ENCODE results near the gene IRAK1BP1.
A peak's percentile ranks its signal among the peaks of the same experiment; 100 is the strongest.
"Not testable (repeated sequence)": the region's sequence is repeated elsewhere in the genome, so short reads cannot be mapped to it uniquely, and the experiment has no call there.

IRAK1BP1 gene

DNA sequence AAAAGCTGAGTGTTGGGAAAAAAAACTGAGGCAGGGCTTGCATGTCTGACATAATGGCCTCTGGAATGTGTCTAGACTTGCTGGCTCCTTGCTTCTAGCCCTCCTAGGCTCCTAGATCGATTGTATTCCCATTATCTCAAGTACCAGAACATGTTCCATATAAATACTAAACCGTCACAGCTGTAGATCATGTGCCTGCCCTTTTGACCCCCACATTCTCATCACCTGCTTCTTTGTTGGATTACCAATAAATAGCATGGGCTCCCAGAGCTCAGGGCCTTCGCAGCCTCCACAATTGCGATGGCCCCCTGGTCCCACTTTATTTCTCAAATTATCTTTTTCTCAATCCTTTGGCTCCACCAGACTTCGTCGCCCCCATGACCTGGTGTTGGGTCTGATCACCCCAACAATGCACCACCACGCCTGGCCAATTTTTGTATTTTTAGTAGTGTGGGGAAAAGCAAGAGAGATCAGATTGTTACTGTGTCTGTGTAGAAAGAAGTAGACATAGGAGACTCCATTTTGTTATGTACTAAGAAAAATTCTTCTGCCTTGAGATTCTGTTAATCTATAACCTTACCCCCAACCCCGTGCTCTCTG is 8.9 kb upstream of the IRAK1BP1 start:
- H3K9me3 Mint-ChIP-seq; H3K4me1 Mint-ChIP-seq; ATAC-seq; DNase-seq; H3K4me3 Mint-ChIP-seq; H3K27ac Mint-ChIP-seq; H3K36me3 Mint-ChIP-seq (ENCODE audit: low read depth); H3K27me3 Mint-ChIP-seq: not testable (repeated sequence)

DNA sequence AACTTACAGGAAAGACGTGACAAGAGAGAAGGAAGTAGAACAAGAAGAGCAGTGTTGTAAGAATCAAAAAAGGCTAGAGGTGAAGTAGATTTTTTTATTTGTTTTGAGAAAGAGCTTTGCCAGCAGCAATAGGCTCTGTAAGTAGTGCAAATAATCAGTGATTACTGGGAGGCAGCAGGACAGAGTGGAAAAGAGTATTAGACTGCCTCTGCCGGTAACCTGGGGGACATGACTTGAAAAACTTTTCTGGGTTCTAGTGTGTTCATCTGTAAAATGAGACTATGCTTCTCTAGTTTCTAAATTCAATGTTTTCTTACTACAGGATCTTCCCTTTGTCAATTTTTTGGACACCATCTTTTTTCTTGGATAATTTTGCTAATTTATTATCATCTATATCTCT is 5.8 kb upstream of the IRAK1BP1 start:
- DNase-seq (no peak), ATAC-seq (no peak)
- no peak overlapping the region for H3K27ac Mint-ChIP-seq
- no peaks in the 10 kb centered on the region for H3K9me3 Mint-ChIP-seq
- peaks cover 4% of the 10 kb centered on the region for H3K36me3 Mint-ChIP-seq (ENCODE audit: low read depth)
- H3K4me3 Mint-ChIP-seq: no peak overlapping the region
- peaks cover 3% of the 10 kb centered on the region for H3K4me1 Mint-ChIP-seq
- H3K27me3 Mint-ChIP-seq: no peaks in the 10 kb centered on the region

DNA sequence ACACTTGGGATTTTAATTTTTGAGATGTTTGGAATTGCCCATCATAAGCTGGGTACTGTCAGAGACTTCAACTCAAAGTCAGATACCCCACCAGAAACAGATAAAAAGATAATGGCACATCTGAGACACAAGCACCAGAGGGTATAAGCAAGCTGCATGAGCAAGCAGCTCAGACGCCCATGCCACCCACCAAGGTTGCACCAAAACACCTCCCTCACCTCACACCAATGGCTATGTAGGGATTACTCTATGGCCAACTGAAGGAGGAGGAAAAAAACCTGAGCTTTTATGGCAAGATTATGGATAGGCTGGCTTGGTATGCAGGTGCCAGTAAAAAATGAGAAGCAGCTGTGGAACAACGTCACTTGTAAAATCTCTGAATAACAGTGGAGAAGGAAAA is 3.8 kb upstream of the IRAK1BP1 start:
- DNase-seq: no peak
- Mint-ChIP-seq H3K36me3 (ENCODE audit: low read depth) (peaks cover under 1% of the 10 kb centered on the region), H3K27me3 (no peaks in the 10 kb centered on the region), H3K9me3 (no peaks in the 10 kb centered on the region), H3K4me3 (no peak overlapping the region), H3K4me1 (peaks cover 13% of the 10 kb centered on the region), H3K27ac (no peak overlapping the region)
- no peak for ATAC-seq

DNA sequence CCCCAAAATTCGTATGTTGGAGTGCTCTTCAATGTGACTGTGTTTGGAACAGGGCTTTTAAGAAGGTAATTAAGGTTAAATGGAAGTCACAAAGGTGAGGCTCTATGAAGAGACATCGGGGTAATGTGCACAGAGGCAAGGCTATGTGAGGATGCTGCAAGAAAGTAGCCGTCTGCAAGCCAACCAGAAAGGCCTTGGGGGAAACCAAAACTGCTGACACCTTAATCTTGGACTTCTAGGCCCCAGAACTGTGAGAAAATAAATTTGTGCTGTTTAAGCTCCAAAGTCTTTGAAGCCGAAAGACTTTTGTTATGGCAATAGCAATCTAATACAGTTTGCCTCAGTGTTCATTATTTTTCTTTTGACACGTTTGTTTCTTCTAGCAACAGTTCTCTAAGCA is 2.4 kb upstream of the IRAK1BP1 start:
- DNase-seq (no peak), ATAC-seq (no peak)
- Mint-ChIP-seq H3K4me1 (peaks cover 16% of the 10 kb centered on the region), H3K27me3 (no peaks in the 10 kb centered on the region), H3K27ac (no peak overlapping the region), H3K4me3 (no peak overlapping the region), H3K36me3 (ENCODE audit: low read depth) (no peaks in the 10 kb centered on the region), H3K9me3 (no peaks in the 10 kb centered on the region)

DNA sequence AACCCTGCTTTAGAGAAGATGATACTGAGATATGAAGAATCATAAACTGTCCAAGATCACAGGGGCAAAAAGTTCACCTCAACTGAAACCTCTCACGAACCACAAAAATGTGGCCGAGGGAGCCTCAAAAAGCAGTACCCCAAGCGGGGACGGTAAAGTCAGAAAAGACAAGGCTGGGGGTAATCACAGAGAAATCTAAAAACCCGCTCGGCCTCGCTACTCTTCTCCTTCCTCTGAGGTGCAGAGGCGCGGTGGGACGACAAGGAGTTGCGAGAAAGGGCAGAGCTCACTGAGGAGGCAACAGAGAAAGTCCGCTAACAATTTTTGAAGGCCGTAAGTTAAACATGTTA is 356 bp upstream of the IRAK1BP1 start:
- Mint-ChIP-seq H3K27ac (peak overlapping the region; percentile 95), H3K27me3 (no peaks in the 10 kb centered on the region), H3K4me3 (peak overlapping the region; percentile 98), H3K4me1 (peaks cover 16% of the 10 kb centered on the region), H3K36me3 (ENCODE audit: low read depth) (no peaks in the 10 kb centered on the region), H3K9me3 (no peaks in the 10 kb centered on the region)
- ATAC-seq (peak; percentile 20), DNase-seq (no peak)

DNA sequence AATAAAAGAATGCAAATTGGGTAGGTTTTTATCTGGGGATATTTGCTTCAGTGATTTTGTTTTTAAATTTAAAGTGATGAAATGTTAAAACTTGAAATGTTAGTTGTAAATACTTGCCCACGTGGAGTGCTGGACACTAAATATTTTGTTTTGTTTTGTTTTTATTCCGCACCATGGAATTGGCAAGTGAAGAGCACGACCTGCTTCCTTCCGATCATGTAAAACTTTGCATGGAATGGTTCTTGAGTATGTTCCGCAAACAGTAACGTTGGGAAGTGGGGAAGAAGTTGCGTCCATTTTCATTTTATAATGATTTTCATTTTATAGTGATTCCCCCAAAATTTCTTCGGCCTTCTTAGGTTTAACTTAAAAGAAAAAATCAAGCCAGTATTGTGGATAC is 765 bp downstream of the IRAK1BP1 start:
- no peak for ATAC-seq
- no peaks in the 10 kb centered on the region for H3K27me3 Mint-ChIP-seq
- no peaks in the 10 kb centered on the region for H3K9me3 Mint-ChIP-seq
- peak overlapping the region; percentile 95 for H3K27ac Mint-ChIP-seq
- no peaks in the 10 kb centered on the region for H3K36me3 Mint-ChIP-seq (ENCODE audit: low read depth)
- no peak for DNase-seq
- H3K4me3 Mint-ChIP-seq: peak overlapping the region; percentile 98
- peaks cover 16% of the 10 kb centered on the region for H3K4me1 Mint-ChIP-seq

DNA sequence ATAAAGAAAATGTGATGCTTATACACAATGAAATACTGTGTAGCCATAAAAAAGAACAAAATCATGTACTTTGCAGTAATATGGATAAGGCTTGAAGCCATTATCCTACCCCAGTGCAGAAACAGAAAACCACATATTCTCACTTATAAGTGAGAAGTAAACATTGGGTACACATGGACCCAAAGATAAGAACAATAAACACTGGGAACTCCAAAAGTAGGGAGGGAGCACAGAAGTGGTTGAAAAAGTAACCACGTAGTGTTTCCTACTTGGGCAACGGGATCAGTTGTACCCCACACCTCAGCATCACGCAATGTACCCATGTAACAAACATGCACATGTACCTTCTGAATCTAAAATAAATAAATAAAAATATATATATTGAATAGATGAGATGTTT is 8.2 kb downstream of the IRAK1BP1 start:
- H3K27ac Mint-ChIP-seq: no peak overlapping the region
- H3K4me1 Mint-ChIP-seq: no peaks in the 10 kb centered on the region
- no peak overlapping the region for H3K4me3 Mint-ChIP-seq
- ATAC-seq (no peak), DNase-seq (no peak)
- H3K27me3 Mint-ChIP-seq: no peaks in the 10 kb centered on the region
- no peaks in the 10 kb centered on the region for H3K9me3 Mint-ChIP-seq
- peaks cover 13% of the 10 kb centered on the region for H3K36me3 Mint-ChIP-seq (ENCODE audit: low read depth)

DNA sequence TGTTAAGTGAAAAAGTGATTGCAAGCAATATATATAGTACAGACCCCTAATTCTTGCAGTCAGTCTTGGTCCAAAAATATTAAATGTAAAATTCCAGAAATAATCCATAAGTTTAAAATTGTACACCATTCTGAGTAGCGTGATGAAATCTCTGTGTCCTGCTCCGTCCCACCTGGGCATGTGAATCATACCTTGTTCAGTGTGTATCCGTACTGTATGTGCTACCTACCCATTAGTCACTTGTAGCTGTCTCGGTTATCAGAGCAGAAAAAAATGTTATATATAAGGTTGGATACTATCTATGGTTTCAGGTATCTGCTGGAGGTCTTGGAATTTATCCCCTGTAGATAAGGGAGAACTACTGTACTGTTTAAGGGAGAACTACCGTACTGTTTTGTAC is 16.3 kb downstream of the IRAK1BP1 start:
- ATAC-seq: no peak
- H3K27ac Mint-ChIP-seq: no peak overlapping the region
- H3K36me3 Mint-ChIP-seq (ENCODE audit: low read depth): peaks cover 19% of the 10 kb centered on the region

DNA sequence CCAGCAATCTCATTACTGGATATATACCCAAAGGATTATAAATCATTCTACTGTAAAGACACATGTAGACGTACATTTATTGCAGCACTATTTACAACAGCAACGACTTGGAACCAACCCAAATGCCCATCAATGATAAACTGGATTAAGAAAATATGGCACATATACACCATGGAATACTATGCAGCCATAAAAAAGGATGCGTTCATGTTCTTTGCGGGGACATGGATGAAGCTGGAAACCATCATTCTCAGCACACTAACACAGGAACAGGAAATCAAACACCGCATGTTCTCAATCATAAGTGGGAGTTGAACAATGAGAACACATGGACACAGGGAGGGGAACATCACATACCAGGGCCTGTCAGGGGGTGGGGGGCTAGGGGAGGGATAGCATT is 22.6 kb downstream of the IRAK1BP1 start:
- H3K9me3 Mint-ChIP-seq, H3K4me1 Mint-ChIP-seq, H3K27me3 Mint-ChIP-seq, ATAC-seq, H3K27ac Mint-ChIP-seq, DNase-seq, H3K4me3 Mint-ChIP-seq: not testable (repeated sequence)
- H3K36me3 Mint-ChIP-seq (ENCODE audit: low read depth): peaks cover 31% of the 10 kb centered on the region

More for the DNA sequence above, 16.3 kb downstream of the IRAK1BP1 start:
- Mint-ChIP-seq H3K27me3 (no peaks in the 10 kb centered on the region), H3K4me1 (no peaks in the 10 kb centered on the region), H3K4me3 (no peak overlapping the region), H3K9me3 (no peaks in the 10 kb centered on the region)
- no peak for DNase-seq

DNA sequence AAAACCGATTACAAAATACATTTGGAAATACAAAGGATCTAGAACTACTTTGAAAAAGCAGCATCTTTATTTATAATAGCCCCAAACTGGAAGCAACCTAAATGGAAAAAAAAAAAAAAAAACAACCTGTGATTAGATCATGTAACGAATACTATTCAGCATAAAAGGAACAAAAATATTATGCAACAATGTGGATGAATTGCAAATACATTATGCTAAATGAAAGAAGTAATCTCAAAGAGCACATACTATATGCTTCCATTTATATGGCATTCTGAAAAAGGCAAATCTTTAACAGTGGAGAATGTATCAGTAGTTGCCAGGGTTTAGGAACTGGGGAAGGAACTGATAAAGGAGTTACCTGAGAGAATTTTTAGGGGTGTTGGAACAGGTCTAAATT is 28.9 kb downstream of the IRAK1BP1 start:
- Mint-ChIP-seq H3K9me3 (no peaks in the 10 kb centered on the region), H3K4me1 (no peaks in the 10 kb centered on the region), H3K27me3 (no peaks in the 10 kb centered on the region), H3K27ac (no peak overlapping the region), H3K4me3 (no peak overlapping the region), H3K36me3 (ENCODE audit: low read depth) (peaks cover 8% of the 10 kb centered on the region)
- no peak for DNase-seq
- ATAC-seq: no peak

DNA sequence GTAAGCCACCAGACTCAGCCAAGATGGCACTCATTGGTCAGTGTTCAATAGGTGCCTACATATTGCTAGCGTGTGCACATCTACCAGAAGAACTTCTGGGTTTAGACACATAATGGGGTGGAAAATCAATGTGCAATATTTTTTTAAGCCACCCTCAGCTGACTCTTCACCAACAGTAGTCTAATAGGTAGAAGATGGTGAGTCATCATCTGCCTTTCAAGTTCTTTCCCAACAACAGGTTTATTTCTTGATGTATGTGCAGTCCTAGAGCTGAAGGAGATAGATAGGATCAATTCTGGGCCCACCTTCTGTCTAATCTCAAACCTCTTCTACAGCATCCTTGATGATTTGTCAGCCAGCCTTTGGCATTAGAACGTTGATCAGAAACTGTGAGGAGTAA is 41.3 kb downstream of the IRAK1BP1 start:
- H3K36me3 Mint-ChIP-seq (ENCODE audit: low read depth): no peaks in the 10 kb centered on the region
- ATAC-seq: no peak
- DNase-seq: no peak
- no peak overlapping the region for H3K4me3 Mint-ChIP-seq
- H3K27me3 Mint-ChIP-seq: peaks cover 28% of the 10 kb centered on the region
- H3K27ac Mint-ChIP-seq: no peak overlapping the region
- no peaks in the 10 kb centered on the region for H3K9me3 Mint-ChIP-seq
- H3K4me1 Mint-ChIP-seq: peaks cover 7% of the 10 kb centered on the region

DNA sequence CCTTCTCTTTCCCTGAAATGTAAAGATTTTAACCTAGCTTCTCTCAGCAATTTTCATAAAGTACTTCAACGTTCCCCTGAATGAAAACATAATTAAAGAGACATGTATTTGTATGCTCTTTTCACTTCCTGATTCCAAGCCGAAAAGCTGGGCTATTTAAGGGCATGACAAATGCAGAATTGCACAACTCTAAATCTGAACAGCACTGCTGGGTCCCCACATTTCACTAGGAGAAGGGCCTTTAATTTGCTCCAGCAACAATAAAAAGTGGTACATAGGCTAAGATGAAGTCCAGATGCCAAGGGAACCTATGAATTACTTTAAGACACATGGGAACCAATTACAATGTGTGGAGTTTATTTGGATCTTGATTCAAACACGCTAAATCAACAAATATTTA is 42.0 kb downstream of the IRAK1BP1 start:
- DNase-seq: no peak
- no peak for ATAC-seq
- no peaks in the 10 kb centered on the region for H3K36me3 Mint-ChIP-seq (ENCODE audit: low read depth)
- peaks cover 28% of the 10 kb centered on the region for H3K27me3 Mint-ChIP-seq
- H3K9me3 Mint-ChIP-seq: no peaks in the 10 kb centered on the region
- no peak overlapping the region for H3K27ac Mint-ChIP-seq
- H3K4me3 Mint-ChIP-seq: no peak overlapping the region
- H3K4me1 Mint-ChIP-seq: peaks cover 7% of the 10 kb centered on the region

DNA sequence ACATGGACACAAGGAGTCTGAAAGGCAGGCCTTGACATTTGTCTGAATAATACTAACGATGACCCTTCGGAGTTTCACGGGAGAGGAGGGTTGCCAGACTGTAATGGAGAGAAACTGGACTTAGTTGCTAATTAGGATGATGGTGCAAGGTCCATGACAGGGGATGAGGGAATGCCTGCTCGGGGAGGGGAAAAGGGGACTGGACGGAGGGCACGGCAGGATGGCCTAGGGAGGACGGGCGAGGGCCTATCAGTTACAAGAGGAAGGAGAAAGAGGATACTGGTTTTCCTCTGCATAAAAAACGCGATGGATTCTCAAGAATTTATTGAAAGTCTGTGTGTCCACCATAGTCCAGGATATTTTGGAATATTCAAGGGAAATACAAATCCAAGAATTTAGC is 42.7 kb downstream of the IRAK1BP1 start:
- ATAC-seq (no peak), DNase-seq (no peak)
- Mint-ChIP-seq H3K36me3 (ENCODE audit: low read depth) (no peaks in the 10 kb centered on the region), H3K4me3 (peak overlapping the region; percentile 18), H3K9me3 (no peaks in the 10 kb centered on the region), H3K4me1 (peaks cover 7% of the 10 kb centered on the region), H3K27me3 (peaks cover 28% of the 10 kb centered on the region), H3K27ac (no peak overlapping the region)

DNA sequence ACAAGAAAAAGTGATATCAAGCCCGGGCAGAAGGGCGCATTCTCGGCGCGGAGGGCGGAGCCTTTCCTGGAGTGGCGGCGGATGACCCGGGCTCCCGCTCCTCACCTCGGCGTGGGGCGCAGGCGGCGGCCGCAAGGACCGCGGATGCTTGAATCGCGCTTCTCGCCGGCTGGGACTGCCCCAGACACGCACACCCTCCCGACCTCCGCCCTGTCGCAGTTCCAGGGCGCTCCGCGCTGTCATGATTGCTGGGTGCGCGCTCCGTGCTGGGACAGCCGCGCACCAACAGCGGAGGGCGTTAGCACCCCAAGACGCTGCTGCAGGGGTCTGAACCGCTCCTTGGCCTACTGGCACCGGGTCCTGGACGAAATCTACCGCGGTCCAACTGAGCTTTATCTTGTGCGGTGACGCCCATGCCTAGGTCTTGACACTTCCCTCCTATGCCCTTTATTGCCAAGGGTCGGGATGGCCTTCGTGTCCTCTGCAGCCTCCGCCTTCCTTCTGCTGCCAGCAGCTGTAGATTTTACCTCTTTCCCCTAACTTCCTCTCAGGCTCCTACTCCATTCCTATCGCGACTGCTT is 43.3 kb downstream of the IRAK1BP1 start:
- DNase-seq: peak; percentile 29
- no peak overlapping the region for H3K27ac Mint-ChIP-seq

DNA sequence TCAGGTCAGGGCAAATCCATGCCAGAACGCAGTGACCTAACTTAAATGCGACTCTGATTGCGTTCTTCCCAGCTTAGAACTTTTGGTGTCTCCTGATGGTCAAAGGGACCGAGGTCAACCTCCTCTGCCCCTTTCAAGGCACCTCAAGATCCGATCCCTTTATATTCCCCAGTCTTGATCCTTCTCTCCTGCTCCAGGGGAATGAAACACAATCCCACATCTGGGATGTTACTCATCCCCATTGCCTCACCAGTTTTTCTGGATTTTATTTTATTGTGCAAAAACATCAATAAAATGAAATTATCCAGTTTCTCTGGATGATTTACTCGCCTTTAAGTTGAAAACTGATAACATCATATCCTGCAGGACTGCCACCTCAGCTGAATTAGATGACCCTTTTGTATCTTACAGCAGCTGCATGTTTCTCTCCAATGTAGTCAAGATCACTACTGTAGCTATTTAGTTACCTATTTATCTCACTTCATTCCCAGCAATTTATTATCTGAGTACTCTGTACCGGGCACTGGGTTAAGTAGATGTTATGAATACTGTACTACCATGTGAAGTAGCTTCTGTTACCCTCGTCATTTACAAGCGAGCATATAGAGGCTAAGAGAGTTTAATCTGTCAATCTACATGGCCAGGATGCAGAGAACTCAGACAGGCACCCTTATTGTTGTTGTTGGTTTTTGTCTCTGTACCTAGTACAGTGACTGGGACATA is 44.0 kb downstream of the IRAK1BP1 start:
- Mint-ChIP-seq H3K4me1 (peaks cover 7% of the 10 kb centered on the region), H3K27ac (no peak overlapping the region), H3K36me3 (ENCODE audit: low read depth) (no peaks in the 10 kb centered on the region), H3K9me3 (peaks cover 6% of the 10 kb centered on the region), H3K4me3 (peak overlapping the region; percentile 41), H3K27me3 (peaks cover 28% of the 10 kb centered on the region)
- no peak for ATAC-seq
- DNase-seq: no peak

More for the DNA sequence above, 43.3 kb downstream of the IRAK1BP1 start:
- peak overlapping the region; percentile 41 for H3K4me3 Mint-ChIP-seq
- H3K27me3 Mint-ChIP-seq: peaks cover 28% of the 10 kb centered on the region
- peak; percentile 76 for ATAC-seq
- no peaks in the 10 kb centered on the region for H3K36me3 Mint-ChIP-seq (ENCODE audit: low read depth)
- H3K4me1 Mint-ChIP-seq: peaks cover 7% of the 10 kb centered on the region
- H3K9me3 Mint-ChIP-seq: peaks cover 2% of the 10 kb centered on the region

All from activated naive CD8-positive, alpha-beta T cell treated with anti-CD3 and anti-CD28 coated beads, Interleukin-2, amount 50 U/mL, for 24 hours (primary cell).